CD4-positive, alpha-beta T cell treated with Interleukin-6 at 100 ng/mL for 8 hours (primary cell): ENCODE results near the gene PHF11.

Experiments used
- DNase-seq: peaks from one replicate; pipeline ENCODE4 v3.0.0-alpha.2; 2020; ENCODE audit warnings: mixed read lengths, low spot score

PHF11 gene

GRCh38 chr13:49495783-49496762 is at the start of gene PHF11:
PHF11 (plus strand) TSS chr13:49495953; CDS start chr13:49496002, 49 bp downstream.
- peak; percentile 86 for DNase-seq

- no peak for DNase-seq
Observed at GRCh38 chr13:49446473-49446872, 49.3 kb upstream of the PHF11 start.

- DNase-seq: no peak
Observed at GRCh38 chr13:49448753-49449152, 47.0 kb upstream of the PHF11 start.

- no peak for DNase-seq
Observed at GRCh38 chr13:49450105-49450819, 45.5 kb upstream of the PHF11 start.

DNA sequence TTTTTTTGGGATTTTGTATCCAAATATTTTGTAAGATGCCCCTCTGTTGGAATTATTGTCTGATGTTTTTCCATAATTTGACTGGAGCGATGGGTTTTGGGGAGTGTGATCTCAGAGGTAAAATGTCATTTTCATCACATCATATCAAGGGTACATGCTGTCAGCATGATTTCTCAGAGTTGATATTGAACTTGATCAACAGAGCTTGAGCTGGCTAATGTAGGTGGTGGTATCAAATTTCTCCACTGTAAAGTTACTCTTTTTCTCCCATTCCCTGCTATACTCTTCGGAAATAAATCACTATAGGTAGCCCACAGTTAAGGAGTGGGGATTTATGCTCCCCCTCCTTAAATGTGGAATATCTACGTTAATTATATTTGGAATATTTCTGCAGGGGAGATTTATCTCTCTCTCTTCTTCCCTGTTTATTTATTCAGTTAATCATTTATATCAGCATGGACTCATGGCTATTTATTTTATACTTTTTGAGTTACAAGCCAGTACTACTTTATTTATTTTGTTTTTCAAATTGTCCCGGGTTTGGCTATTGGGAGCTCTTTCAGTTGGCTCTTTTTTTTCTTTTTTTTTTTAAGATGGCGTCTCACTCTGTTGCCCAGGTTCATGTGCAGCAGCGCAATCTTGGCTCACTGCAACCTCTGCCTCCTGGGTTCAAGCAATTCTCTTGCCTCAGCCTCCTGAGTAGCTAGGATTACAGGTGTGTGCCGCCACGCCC is 42.9 kb upstream of the PHF11 start:
- no peak for DNase-seq

GRCh38 chr13:49453465-49453864 is 42.3 kb upstream of the PHF11 start:
- no peak for DNase-seq

DNA sequence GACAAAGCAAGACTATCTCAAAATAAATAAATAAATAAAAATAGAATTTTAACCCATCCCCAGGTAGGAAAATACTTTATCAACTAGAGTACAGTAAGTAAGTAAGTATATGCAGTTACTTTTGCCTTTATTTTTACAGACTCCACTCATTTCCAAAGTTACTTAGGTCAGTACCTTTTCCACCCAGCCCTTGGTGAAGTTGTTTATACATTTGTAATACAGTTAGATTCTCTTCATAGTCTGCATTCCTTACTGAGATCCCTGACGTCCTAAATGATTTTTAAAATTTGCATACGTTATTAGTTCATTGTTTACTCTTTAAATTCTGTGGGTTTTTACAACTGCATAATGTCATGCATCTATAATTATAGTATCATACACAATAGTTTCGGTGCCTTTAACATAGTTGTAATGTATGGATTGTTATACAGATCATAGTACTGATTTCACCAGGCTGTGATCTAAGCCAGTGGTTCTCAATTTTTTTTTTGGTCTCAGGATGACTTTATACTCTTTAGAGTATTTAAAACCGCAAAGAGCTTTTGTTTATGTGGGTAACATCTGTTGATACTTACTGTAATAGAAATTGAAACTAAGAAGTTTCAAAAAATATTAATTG is 41.3 kb upstream of the PHF11 start:
- peak; percentile 5 for DNase-seq

- no peak for DNase-seq
Observed at GRCh38 chr13:49455007-49455398, 40.8 kb upstream of the PHF11 start.

DNA sequence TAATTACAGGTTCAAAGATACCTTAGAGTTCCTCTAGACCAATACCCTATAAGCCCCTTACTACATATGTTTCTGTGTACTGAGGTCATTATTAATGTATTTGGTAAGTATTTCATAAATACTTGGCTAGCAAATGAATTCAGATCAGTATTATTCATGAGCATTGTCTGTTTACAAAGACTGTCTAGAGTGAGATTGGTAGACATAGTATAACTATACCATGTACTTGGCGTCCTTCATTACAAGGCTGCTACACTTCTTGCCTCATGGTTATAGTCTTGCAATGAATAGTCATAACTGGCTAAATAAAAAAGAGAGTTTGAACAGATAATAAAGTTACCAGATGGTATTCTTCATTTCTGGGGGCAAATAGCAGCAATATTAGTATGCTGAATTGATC is 39.6 kb upstream of the PHF11 start:
- DNase-seq: no peak

- DNase-seq: no peak
Observed at GRCh38 chr13:49457221-49457620, 38.5 kb upstream of the PHF11 start.

DNA sequence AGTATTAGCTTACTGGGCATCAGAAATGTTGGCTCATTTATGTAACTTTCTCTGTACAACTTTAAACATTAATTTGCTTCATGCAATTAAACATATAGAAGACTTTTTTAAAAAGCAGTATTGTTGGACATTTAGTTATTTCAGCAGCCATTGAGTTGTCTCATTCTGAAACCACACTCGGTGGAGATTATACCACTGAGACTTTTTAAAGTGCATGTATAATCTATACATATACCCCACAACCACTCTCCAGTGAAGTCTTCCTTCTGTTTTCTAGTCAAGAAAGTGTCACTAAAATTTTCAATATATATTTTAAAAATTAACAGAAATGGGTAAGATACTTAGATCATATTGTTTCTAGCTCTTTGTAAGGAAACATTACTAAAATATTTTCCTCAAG is 36.2 kb upstream of the PHF11 start:
- DNase-seq: no peak

- DNase-seq: no peak
Observed at GRCh38 chr13:49464085-49464484, 31.7 kb upstream of the PHF11 start.

DNA sequence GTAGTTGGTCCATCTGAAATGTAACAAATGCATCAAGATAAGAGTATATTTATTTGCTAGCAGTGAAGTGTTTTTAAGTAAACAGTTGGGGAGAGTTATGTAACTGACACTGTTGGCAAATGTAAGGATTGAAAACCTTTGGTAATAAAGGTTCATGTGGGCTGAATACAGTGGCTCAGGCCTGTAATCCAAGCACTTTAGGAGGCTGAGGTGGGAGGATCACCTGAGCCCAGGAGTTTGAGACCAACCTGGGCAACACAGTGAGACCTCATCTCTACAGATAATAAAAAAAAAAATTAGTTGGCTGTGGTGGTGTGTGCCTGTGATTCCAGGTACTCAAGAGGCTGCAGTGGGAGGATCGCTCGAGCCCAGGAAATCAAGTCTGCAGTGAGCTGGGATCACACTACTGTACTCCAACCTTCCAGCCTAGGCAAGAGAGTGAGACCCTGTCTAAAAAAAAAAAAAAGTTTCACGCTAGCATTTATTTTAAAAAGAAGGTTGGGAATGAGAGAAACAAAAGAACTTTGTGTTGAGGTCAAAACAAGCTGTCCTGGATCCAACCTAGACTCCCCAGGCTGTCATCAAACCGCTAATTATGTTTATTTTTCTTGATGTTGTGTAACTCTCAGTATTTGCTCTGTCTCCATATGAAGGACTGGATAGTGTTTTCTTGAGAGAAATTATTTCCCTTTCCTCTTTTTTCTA is 31.0 kb upstream of the PHF11 start:
- no peak for DNase-seq

DNA sequence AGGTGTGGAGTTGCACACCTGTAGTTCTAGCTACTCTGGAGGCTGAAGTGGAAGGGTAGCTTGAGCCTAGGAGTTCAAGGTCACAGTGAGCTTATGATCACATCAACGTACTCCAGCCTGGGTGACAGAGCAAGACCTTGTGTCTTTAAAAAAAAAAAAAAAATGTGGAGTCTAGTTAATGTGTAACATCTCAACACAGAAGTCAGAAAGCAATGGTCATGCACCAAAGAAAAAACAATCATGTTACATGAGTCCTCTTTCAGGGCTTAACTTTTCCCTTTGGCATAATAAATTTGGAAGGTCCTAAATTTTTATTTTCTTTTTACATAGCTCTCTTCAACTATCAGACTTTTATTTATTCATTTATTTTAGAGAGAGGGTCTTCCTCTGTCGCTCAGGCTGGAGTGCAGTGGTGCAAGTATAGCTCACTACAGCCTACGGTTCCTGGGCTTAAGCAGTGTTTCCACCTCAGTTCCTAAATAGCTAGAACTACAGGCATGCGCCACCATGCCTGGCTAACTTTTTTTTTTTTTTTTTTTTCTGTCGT is 29.4 kb upstream of the PHF11 start:
- DNase-seq: no peak

DNA sequence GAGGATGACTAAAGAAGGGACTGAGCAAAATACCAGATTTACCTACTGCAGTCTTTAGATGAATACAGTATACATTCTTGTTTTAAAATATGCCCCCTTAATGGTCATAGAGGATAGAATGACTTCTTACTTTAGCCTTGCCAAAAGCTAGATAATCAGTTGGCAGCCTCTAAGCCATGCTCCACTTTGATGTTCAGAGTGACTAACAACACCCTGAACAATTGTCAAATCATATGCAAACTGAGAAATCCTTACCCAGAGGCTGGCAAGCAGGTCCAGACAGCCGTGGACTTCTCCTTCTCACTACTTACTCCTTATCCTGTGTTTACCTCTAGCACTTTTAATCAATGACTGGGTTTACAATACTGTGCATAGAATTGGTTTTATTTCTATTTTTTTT is 23.6 kb upstream of the PHF11 start:
- no peak for DNase-seq

DNA sequence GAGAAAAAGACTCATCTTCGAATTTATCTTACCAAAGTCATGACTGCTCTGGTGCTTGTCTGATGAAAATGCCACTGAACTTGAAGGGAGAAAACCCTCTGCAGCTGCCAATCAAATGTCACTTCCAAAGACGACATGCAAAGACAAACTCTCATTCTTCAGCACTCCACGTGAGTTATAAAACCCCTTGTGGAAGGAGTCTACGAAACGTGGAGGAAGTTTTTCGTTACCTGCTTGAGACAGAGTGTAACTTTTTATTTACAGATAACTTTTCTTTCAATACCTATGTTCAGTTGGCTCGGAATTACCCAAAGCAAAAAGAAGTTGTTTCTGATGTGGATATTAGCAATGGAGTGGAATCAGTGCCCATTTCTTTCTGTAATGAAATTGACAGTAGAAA is 19.2 kb upstream of the PHF11 start:
- no peak for DNase-seq

GRCh38 chr13:49481788-49482187 is 14.0 kb upstream of the PHF11 start:
- no peak for DNase-seq

DNA sequence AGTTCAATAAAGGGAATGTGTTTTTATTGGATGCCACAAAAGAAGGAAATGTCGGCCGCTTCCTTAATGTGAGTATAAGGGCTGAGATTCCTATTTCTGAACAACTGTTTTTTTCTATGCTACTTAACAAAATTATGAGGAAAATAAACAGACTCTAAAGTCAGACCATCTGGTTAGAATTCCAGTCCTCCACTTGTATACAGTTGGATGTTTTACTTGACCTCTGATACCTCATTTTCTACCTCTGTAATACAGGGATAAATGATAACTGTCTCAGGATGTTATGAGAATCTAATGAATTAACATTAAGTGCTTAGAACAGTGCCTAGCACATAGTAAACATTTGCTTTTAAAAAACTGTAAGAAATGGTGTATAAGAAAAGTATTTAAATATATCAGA is 7.2 kb upstream of the PHF11 start:
- DNase-seq: no peak

GRCh38 chr13:49494645-49495044 is 1.1 kb upstream of the PHF11 start:
- DNase-seq: no peak

- peak; percentile 43 for DNase-seq
Observed at GRCh38 chr13:49496837-49497236, 1.1 kb downstream of the PHF11 start.

DNA sequence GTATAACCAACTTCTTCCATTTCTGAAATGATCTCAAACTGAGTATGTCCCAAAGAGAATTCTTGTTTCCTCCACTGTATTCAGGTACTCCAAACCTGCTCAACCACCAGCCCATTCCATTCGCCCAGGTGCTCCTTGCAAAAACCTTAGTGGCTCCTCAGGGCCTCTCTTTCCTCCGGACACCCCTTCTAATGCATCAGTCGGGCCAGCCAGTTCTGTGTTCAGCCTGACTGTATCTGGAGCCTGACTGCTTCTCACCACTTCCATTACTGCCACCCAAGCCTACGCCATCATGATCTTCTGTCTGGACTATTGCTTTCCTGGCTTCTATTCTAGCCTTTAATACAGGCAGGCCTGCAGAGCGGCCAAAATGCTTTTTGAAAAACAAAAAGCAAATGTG is 1.5 kb downstream of the PHF11 start:
- no peak for DNase-seq
